Brain microvascular endothelial cell (primary cell): Measurements from ENCODE around the gene KRTAP17-1.

Source experiments
- DNase-seq: peaks from one replicate; pipeline ENCODE4 v3.0.0-alpha.2; 2020
- H3K27ac ChIP-seq: fragments of 250-450 bp; sonication (Bioruptor Pico); 2 replicates; pipeline ENCODE4 v1.5.1; 2020; ENCODE audit warnings: mild to moderate bottlenecking, moderate library complexity
- H3K27me3 ChIP-seq: fragments of 250-450 bp; sonication (Bioruptor Pico); replicated peaks from 2 replicates; pipeline ENCODE4 v1.5.1; 2020; ENCODE audit warnings: mild to moderate bottlenecking
- H3K36me3 ChIP-seq: fragments of 250-450 bp; sonication (Bioruptor Pico); replicated peaks from 2 replicates; pipeline ENCODE4 v1.5.1; 2020; ENCODE audit warnings: mild to moderate bottlenecking
- H3K4me3 ChIP-seq: 2 replicates; pipeline ENCODE4 v1.5.1; 2011; ENCODE audit warnings: low read depth, mild to moderate bottlenecking, control low read depth, low read length, moderate library complexity
- CTCF ChIP-seq: IDR thresholded peaks from 2 replicates; pipeline ENCODE4 v1.5.1; 2011; ENCODE audit warnings: low read depth, mild to moderate bottlenecking, moderate library complexity, low read length, control low read depth, inconsistent platforms; ENCODE audit errors: missing control alignments
- in situ Hi-C: cut with HindIII; loops from 2 replicates; pipeline ENCODE4 v1.10.0; 2017; ENCODE audit warnings: low sequenced_read_pairs, low pct_ligation_motif_present

Gene KRTAP17-1

GRCh38 chr17:41334385-41335305, 19.1 kb upstream of the KRTAP17-1 start:
- no peak for TF ChIP-seq CTCF
- in situ Hi-C loops: no loop called here

GRCh38 chr17:41333836-41334235, 18.3 kb upstream of the KRTAP17-1 start:
- Histone ChIP-seq H3K4me3 (no peak overlapping the region), H3K36me3 (no peaks in the 10 kb centered on the region), H3K27me3 (no peaks in the 10 kb centered on the region), H3K27ac (no peak overlapping the region)
- no peak for TF ChIP-seq CTCF
- in situ Hi-C loops: no loop called here
- no peak for DNase-seq

More at GRCh38 chr17:41334385-41335305, 19.1 kb upstream of the KRTAP17-1 start:
- Histone ChIP-seq H3K36me3 (no peaks in the 10 kb centered on the region), H3K27ac (no peak overlapping the region), H3K4me3 (no peak overlapping the region), H3K27me3 (no peaks in the 10 kb centered on the region)
- no peak for DNase-seq

GRCh38 chr17:41333098-41333497, 17.6 kb upstream of the KRTAP17-1 start:
- Histone ChIP-seq H3K27ac (no peak overlapping the region), H3K27me3 (no peaks in the 10 kb centered on the region), H3K4me3 (no peak overlapping the region), H3K36me3 (no peaks in the 10 kb centered on the region)
- DNase-seq: no peak
- TF ChIP-seq CTCF: no peak
- in situ Hi-C loops: no loop called here

- no peak for TF ChIP-seq CTCF
These were observed 16.7 kb upstream of the KRTAP17-1 start for GRCh38 chr17:41332239-41332638.

GRCh38 chr17:41331606-41332005, 16.1 kb upstream of the KRTAP17-1 start:
- Histone ChIP-seq H3K27me3 (no peaks in the 10 kb centered on the region), H3K27ac (no peak overlapping the region), H3K36me3 (no peaks in the 10 kb centered on the region), H3K4me3 (no peak overlapping the region)
- no peak for TF ChIP-seq CTCF
- in situ Hi-C loops: no loop called here
- no peak for DNase-seq

More at GRCh38 chr17:41332239-41332638, 16.7 kb upstream of the KRTAP17-1 start:
- H3K36me3 ChIP-seq: no peaks in the 10 kb centered on the region
- no peaks in the 10 kb centered on the region for H3K27me3 ChIP-seq
- no peak overlapping the region for H3K27ac ChIP-seq
- no peak overlapping the region for H3K4me3 ChIP-seq
- DNase-seq: no peak
- in situ Hi-C loops: no loop called here
